ENCODE measurements around the gene DOK7.

DNA sequence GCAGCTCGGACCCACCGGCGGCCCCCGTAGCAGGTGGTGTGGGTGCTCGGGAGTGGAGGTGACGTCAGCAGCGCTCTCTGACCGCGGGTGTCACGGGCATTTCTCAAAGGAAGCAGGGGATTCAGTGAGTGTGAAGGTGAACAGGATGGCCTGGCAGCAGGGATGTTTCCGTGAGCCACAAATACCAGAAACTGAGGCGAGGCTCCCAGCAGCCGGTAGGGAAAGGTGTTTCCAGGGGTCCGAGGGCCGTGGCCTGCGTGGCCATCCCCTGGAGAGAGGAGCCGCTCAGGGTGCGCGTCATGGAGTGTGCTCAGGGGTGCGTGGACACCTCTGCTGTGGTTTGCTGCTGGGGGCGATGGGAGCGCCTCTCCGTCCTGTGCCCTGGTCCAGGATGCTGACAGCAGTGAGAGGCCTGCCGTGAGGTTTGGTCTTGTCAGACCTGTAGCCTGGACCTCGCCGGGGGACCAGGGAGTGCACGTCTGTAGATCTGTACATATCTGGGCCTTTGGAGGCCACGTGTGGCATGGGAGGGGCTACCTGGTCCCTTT, 31.6 kb upstream of the DOK7 start:
- TF ChIP-seq, protein P1, sequence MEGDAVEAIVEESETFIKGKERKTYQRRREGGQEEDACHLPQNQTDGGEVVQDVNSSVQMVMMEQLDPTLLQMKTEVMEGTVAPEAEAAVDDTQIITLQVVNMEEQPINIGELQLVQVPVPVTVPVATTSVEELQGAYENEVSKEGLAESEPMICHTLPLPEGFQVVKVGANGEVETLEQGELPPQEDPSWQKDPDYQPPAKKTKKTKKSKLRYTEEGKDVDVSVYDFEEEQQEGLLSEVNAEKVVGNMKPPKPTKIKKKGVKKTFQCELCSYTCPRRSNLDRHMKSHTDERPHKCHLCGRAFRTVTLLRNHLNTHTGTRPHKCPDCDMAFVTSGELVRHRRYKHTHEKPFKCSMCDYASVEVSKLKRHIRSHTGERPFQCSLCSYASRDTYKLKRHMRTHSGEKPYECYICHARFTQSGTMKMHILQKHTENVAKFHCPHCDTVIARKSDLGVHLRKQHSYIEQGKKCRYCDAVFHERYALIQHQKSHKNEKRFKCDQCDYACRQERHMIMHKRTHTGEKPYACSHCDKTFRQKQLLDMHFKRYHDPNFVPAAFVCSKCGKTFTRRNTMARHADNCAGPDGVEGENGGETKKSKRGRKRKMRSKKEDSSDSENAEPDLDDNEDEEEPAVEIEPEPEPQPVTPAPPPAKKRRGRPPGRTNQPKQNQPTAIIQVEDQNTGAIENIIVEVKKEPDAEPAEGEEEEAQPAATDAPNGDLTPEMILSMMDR (IDR thresholded peaks at IDR 0.05; ENCODE audit: poor library complexity), result no peak
- TF ChIP-seq EZH2 (IDR thresholded peaks at IDR 0.05; ENCODE audit: borderline replicate concordance) (no peak), EZH2phosphoT487 (IDR thresholded peaks at IDR 0.05; ENCODE audit: low read depth, severe bottlenecking, unreplicated experiment) (no peak)

Data from hepatocyte (in vitro differentiated cells).